ENCODE measurements around the gene ABTB2.

Gene ABTB2

GRCh38 chr11:34404280-34404679 is 46.5 kb upstream of the ABTB2 start:
- Histone ChIP-seq H3K27me3 (ENCODE audit: control insufficient read depth in 3 of 3, insufficient read depth in 3 of 3, low read depth in 1 of 3, low read length in 3 of 3) (peaks cover 0 to 4% (median 2%) of the 10 kb centered on the region in 3 experiments), H3K4me2 (ENCODE audit: insufficient read depth, low read length, poor library complexity, severe bottlenecking) (no peak overlapping the region), H2AFZ (ENCODE audit: low read length) (no peak overlapping the region), H3K23ac (ENCODE audit: low read depth, low read length, poor library complexity) (no peak overlapping the region), H3K14ac (ENCODE audit: low read length) (no peak overlapping the region), H3K9me3 (replicated peaks in 1 of 2; ENCODE audit: control insufficient read depth in 2 of 2, insufficient read depth in 1 of 2, low read depth in 1 of 2, low read length in 2 of 2) (peaks cover 0 to 2% of the 10 kb centered on the region in 2 donors), H4K91ac (ENCODE audit: low read depth, low read length, poor library complexity) (no peak overlapping the region), H2AK5ac (ENCODE audit: low read depth, low read length) (no peak overlapping the region), H3K4ac (ENCODE audit: low read length) (no peak overlapping the region), H3K9ac (ENCODE audit: low read depth, low read length, poor library complexity) (no peak overlapping the region), H3K18ac (ENCODE audit: low read length) (no peak overlapping the region), H4K8ac (ENCODE audit: low read depth, low read length) (no peak overlapping the region), H3K36me3 (replicated peaks in 1 of 2; ENCODE audit: control insufficient read depth in 2 of 2, insufficient read depth in 2 of 2, low read length in 2 of 2) (no peaks in the 10 kb centered on the region), H3K4me3 (ENCODE audit: low read length in 2 of 2) (no peak overlapping the region), H2BK15ac (ENCODE audit: low read length) (no peak overlapping the region), H3K79me1 (ENCODE audit: low read depth, low read length) (no peaks in the 10 kb centered on the region), H3K4me1 (ENCODE audit: control insufficient read depth in 2 of 2, insufficient read depth in 1 of 2, low read depth in 1 of 2, low read length in 2 of 2) (no peaks in the 10 kb centered on the region), H3K27ac (replicated peaks; ENCODE audit: low read length) (no peak overlapping the region), H2BK12ac (ENCODE audit: low read length) (no peak overlapping the region), H2BK5ac (ENCODE audit: low read length) (no peak overlapping the region), H2BK120ac (ENCODE audit: low read depth, low read length) (no peak overlapping the region)
- no CpG with 5 or more reads among the region's 6 CpGs for WGBS, 2 donors (ENCODE audit: extremely low coverage in 2 of 2, insufficient read length in 2 of 2, insufficient replicate concordance in 1 of 2)
- DNase-seq (ENCODE audit: low spot score), result no peak

DNA sequence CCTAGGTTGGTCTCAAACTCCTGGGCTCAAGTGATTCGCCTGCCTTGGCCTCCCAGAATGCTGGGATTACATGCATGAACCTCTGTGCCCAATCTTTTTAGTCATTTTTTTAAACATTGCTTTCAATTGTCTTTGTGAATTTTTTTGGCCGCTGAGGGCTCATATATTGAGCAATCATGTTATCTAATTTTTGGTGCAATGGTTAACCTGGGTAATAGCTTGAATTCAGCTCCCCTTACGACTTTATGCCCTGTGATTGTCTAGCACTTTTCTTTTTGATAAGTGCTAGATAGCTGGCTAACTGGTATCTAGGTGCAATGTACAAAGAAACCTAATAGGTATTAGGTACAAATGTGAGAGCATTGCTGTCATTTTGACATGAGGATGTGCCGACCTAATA is 45.6 kb upstream of the ABTB2 start:
- Histone ChIP-seq H3K4ac (ENCODE audit: low read length) (no peak overlapping the region), H2BK12ac (ENCODE audit: low read length) (no peak overlapping the region), H3K14ac (ENCODE audit: low read length) (no peak overlapping the region), H3K27ac (replicated peaks; ENCODE audit: low read length) (no peak overlapping the region), H2BK5ac (ENCODE audit: low read length) (no peak overlapping the region), H2AK5ac (ENCODE audit: low read depth, low read length) (no peak overlapping the region), H2BK15ac (ENCODE audit: low read length) (no peak overlapping the region), H3K79me1 (ENCODE audit: low read depth, low read length) (no peaks in the 10 kb centered on the region), H3K9ac (ENCODE audit: low read depth, low read length, poor library complexity) (no peak overlapping the region), H4K8ac (ENCODE audit: low read depth, low read length) (no peak overlapping the region), H3K23ac (ENCODE audit: low read depth, low read length, poor library complexity) (no peak overlapping the region), H2BK120ac (ENCODE audit: low read depth, low read length) (no peak overlapping the region), H3K36me3 (replicated peaks in 1 of 2; ENCODE audit: control insufficient read depth in 2 of 2, insufficient read depth in 2 of 2, low read length in 2 of 2) (no peaks in the 10 kb centered on the region), H3K18ac (ENCODE audit: low read length) (no peak overlapping the region), H4K91ac (ENCODE audit: low read depth, low read length, poor library complexity) (no peak overlapping the region), H3K9me3 (replicated peaks in 1 of 2; ENCODE audit: control insufficient read depth in 2 of 2, insufficient read depth in 1 of 2, low read depth in 1 of 2, low read length in 2 of 2) (peaks cover 0 to 2% of the 10 kb centered on the region in 2 donors), H3K4me3 (ENCODE audit: low read length in 2 of 2) (no peak overlapping the region), H3K4me2 (ENCODE audit: insufficient read depth, low read length, poor library complexity, severe bottlenecking) (no peak overlapping the region), H3K27me3 (ENCODE audit: control insufficient read depth in 3 of 3, insufficient read depth in 3 of 3, low read depth in 1 of 3, low read length in 3 of 3) (peaks cover 0 to 4% (median 2%) of the 10 kb centered on the region in 3 experiments), H3K4me1 (ENCODE audit: control insufficient read depth in 2 of 2, insufficient read depth in 1 of 2, low read depth in 1 of 2, low read length in 2 of 2) (no peaks in the 10 kb centered on the region), H2AFZ (ENCODE audit: low read length) (no peak overlapping the region)
- no peak for DNase-seq (ENCODE audit: low spot score)
- no CpG with 5 or more reads among the region's 4 CpGs for WGBS, 2 donors (ENCODE audit: extremely low coverage in 2 of 2, insufficient read length in 2 of 2, insufficient replicate concordance in 1 of 2)

- Histone ChIP-seq H3K36me3 (replicated peaks in 1 of 2; ENCODE audit: control insufficient read depth in 2 of 2, insufficient read depth in 2 of 2, low read length in 2 of 2) (no peaks in the 10 kb centered on the region), H2BK15ac (ENCODE audit: low read length) (no peak overlapping the region), H3K23ac (ENCODE audit: low read depth, low read length, poor library complexity) (no peak overlapping the region), H3K4me3 (ENCODE audit: low read length in 2 of 2) (no peak overlapping the region), H2BK5ac (ENCODE audit: low read length) (no peak overlapping the region), H3K14ac (ENCODE audit: low read length) (no peak overlapping the region), H3K79me1 (ENCODE audit: low read depth, low read length) (no peaks in the 10 kb centered on the region), H3K9ac (ENCODE audit: low read depth, low read length, poor library complexity) (no peak overlapping the region), H4K91ac (ENCODE audit: low read depth, low read length, poor library complexity) (no peak overlapping the region), H2BK120ac (ENCODE audit: low read depth, low read length) (no peak overlapping the region), H3K27me3 (ENCODE audit: control insufficient read depth in 3 of 3, insufficient read depth in 3 of 3, low read depth in 1 of 3, low read length in 3 of 3) (no peaks in the 10 kb centered on the region), H3K4me1 (ENCODE audit: control insufficient read depth in 2 of 2, insufficient read depth in 1 of 2, low read depth in 1 of 2, low read length in 2 of 2) (peaks cover 0 to 2% of the 10 kb centered on the region in 2 donors), H2BK12ac (ENCODE audit: low read length) (no peak overlapping the region), H4K8ac (ENCODE audit: low read depth, low read length) (no peak overlapping the region), H3K27ac (replicated peaks; ENCODE audit: low read length) (no peak overlapping the region), H3K18ac (ENCODE audit: low read length) (no peak overlapping the region), H3K4ac (ENCODE audit: low read length) (no peak overlapping the region), H2AFZ (ENCODE audit: low read length) (no peak overlapping the region), H3K9me3 (replicated peaks in 1 of 2; ENCODE audit: control insufficient read depth in 2 of 2, insufficient read depth in 1 of 2, low read depth in 1 of 2, low read length in 2 of 2) (peaks cover 0 to 2% of the 10 kb centered on the region in 2 donors), H2AK5ac (ENCODE audit: low read depth, low read length) (no peak overlapping the region), H3K4me2 (ENCODE audit: insufficient read depth, low read length, poor library complexity, severe bottlenecking) (no peak overlapping the region)
- WGBS, 2 donors (ENCODE audit: extremely low coverage in 2 of 2, insufficient read length in 2 of 2, insufficient replicate concordance in 1 of 2), result no CpG with 5 or more reads among the region's 2 CpGs
- no peak for DNase-seq (ENCODE audit: low spot score)
Observed at GRCh38 chr11:34397811-34398210, 40.0 kb upstream of the ABTB2 start.

DNA sequence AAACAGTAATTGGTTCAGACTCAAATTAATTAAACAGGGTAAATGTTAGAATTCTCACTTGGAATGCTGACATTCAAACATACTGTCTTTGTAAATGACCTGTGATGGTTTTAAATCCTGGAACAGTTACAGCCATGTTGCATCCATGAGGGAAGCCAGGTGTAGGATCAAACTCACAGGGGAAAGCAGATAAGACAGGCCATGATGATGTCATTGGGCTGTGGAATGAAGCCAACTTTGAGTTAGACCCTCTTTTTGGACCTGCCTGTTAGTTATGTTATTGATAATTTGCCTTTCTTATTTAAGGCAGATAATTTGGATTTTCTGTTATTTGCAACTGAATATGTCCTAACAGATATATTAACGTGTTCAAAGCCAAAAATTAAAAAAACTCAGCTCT is 39.3 kb upstream of the ABTB2 start:
- no peak overlapping the region for H3K4me2 ChIP-seq (ENCODE audit: insufficient read depth, low read length, poor library complexity, severe bottlenecking)
- H3K4me1 ChIP-seq (ENCODE audit: control insufficient read depth in 2 of 2, insufficient read depth in 1 of 2, low read depth in 1 of 2, low read length in 2 of 2), result peaks cover 0 to 2% of the 10 kb centered on the region in 2 donors
- H4K8ac ChIP-seq (ENCODE audit: low read depth, low read length), result no peak overlapping the region
- H3K4ac ChIP-seq (ENCODE audit: low read length), result no peak overlapping the region
- no peak overlapping the region for H2AK5ac ChIP-seq (ENCODE audit: low read depth, low read length)
- H3K4me3 ChIP-seq (ENCODE audit: low read length in 2 of 2), result no peak overlapping the region
- no peak overlapping the region for H2BK15ac ChIP-seq (ENCODE audit: low read length)
- no peak overlapping the region for H2BK12ac ChIP-seq (ENCODE audit: low read length)
- no peak overlapping the region for H3K23ac ChIP-seq (ENCODE audit: low read depth, low read length, poor library complexity)
- H2BK120ac ChIP-seq (ENCODE audit: low read depth, low read length), result no peak overlapping the region
- H3K14ac ChIP-seq (ENCODE audit: low read length), result no peak overlapping the region
- no peaks in the 10 kb centered on the region for H3K79me1 ChIP-seq (ENCODE audit: low read depth, low read length)
- H2BK5ac ChIP-seq (ENCODE audit: low read length), result no peak overlapping the region
- no peak overlapping the region for H3K27ac ChIP-seq (replicated peaks; ENCODE audit: low read length)
- H3K9ac ChIP-seq (ENCODE audit: low read depth, low read length, poor library complexity), result no peak overlapping the region
- WGBS, 2 donors (ENCODE audit: extremely low coverage in 2 of 2, insufficient read length in 2 of 2, insufficient replicate concordance in 1 of 2), result no CpG with 5 or more reads among the region's 1 CpG
- no peak overlapping the region for H3K18ac ChIP-seq (ENCODE audit: low read length)
- no peak overlapping the region for H4K91ac ChIP-seq (ENCODE audit: low read depth, low read length, poor library complexity)
- H3K27me3 ChIP-seq (ENCODE audit: control insufficient read depth in 3 of 3, insufficient read depth in 3 of 3, low read depth in 1 of 3, low read length in 3 of 3), result no peaks in the 10 kb centered on the region
- DNase-seq (ENCODE audit: low spot score), result no peak
- peaks cover 0 to 2% of the 10 kb centered on the region in 2 donors for H3K9me3 ChIP-seq (replicated peaks in 1 of 2; ENCODE audit: control insufficient read depth in 2 of 2, insufficient read depth in 1 of 2, low read depth in 1 of 2, low read length in 2 of 2)
- H3K36me3 ChIP-seq (replicated peaks in 1 of 2; ENCODE audit: control insufficient read depth in 2 of 2, insufficient read depth in 2 of 2, low read length in 2 of 2), result no peaks in the 10 kb centered on the region
- H2AFZ ChIP-seq (ENCODE audit: low read length), result no peak overlapping the region
